ENCODE measurements around the gene FLT3LG. TPM values are rescaled to one million over a fixed set of nuclear protein-coding genes. Genes with fewer than 3 reads are reported as not detected.
A peak's percentile ranks its signal among the peaks of the same experiment; 100 is the strongest.

Gene FLT3LG
- total and polyA plus RNA-seq, 9 of the 15 experiments (the other 6 are each of a cell fraction or from before 2014, with no cell fraction given) = 0.31 to 6.4 (median 1.1) TPM

DNA sequence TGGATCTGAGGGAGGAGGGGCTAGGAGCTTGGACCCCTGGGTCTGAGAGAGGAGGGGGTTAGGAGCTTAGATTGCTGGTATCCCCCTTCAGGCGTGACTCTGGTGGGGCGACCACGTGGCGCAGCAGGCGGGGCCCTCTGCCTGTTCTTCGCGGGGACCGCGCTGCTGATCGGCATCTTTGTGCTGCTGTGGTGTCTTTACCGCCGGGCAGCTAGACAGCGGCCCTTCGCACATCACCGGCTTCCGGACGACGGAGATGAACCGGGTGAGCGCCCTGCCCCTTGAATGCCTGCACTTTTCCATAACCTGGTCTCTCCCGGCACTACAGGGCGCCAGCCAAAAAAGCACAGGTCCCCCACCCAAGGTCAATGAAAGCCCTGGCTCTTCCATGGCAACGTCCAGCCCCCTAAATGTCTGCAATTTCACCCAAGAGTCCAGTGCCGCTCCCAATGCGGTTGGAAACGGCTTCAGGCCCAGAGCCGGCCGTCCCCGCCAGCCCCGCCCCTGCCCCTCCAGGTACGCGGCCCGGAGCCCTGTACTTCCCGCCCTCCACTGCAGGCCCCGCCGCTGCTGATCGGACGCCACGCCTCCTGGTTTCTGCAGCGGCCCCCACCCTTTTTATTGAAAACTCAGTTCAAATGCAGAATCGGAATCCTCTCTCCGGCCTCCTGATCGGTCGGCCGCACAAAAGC is 46.0 kb upstream of the FLT3LG start (continued):
- TF ChIP-seq KAT7 (CRISPR knock-in tag; IDR thresholded peaks at IDR 0.05; ENCODE audit: borderline replicate concordance) (no peak), ZSCAN29 (IDR thresholded peaks at IDR 0.05) (no peak), NR2C2 (CRISPR knock-in tag; IDR thresholded peaks at IDR 0.05) (0 out of 2 replicates have a peak, but pooled peaks have one; percentile 24), NR2C2 (tag; IDR thresholded peaks at IDR 0.05) (no peak), CTBP1 (IDR thresholded peaks at IDR 0.05; ENCODE audit: borderline replicate concordance) (peak; percentile 69; the same call in 1 of the 2 replicates), HMGN3 (IDR thresholded peaks at IDR 0.05; ENCODE audit: borderline replicate concordance, extremely low read depth, insufficient read length, low read depth, low read length) (peak; percentile 51), ERF (CRISPR knock-in tag; IDR thresholded peaks at IDR 0.05) (no peak), PHF8 (IDR thresholded peaks at IDR 0.05; ENCODE audit: borderline replicate concordance, low read length) (peak; percentile 37; the same call in 1 of the 2 replicates), GATAD2B (IDR thresholded peaks at IDR 0.05; ENCODE audit: borderline replicate concordance) (no peak), CXXC5 (CRISPR knock-in tag; IDR thresholded peaks at IDR 0.05) (peak; percentile 42), ZFX (CRISPR knock-in tag; IDR thresholded peaks at IDR 0.05) (peak; percentile 62), TOE1 (IDR thresholded peaks at IDR 0.05; ENCODE audit: borderline replicate concordance) (no peak), TOE1 (CRISPR knock-in tag; IDR thresholded peaks at IDR 0.05; ENCODE audit: borderline replicate concordance, low read depth) (0 out of 2 replicates have a peak, but pooled peaks have one; percentile 24), SUPT5H (IDR thresholded peaks at IDR 0.05) (no peak), TARDBP (IDR thresholded peaks at IDR 0.05) (no peak), HDAC8 (tag; IDR thresholded peaks at IDR 0.05) (no peak), NFRKB (IDR thresholded peaks at IDR 0.05; ENCODE audit: low read depth) (no peak)
- TF ChIP-seq, protein P1, sequence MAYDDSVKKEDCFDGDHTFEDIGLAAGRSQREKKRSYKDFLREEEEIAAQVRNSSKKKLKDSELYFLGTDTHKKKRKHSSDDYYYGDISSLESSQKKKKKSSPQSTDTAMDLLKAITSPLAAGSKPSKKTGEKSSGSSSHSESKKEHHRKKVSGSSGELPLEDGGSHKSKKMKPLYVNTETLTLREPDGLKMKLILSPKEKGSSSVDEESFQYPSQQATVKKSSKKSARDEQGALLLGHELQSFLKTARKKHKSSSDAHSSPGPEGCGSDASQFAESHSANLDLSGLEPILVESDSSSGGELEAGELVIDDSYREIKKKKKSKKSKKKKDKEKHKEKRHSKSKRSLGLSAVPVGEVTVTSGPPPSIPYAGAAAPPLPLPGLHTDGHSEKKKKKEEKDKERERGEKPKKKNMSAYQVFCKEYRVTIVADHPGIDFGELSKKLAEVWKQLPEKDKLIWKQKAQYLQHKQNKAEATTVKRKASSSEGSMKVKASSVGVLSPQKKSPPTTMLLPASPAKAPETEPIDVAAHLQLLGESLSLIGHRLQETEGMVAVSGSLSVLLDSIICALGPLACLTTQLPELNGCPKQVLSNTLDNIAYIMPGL (CRISPR knock-in tag; IDR thresholded peaks at IDR 0.05) = 0 out of 2 replicates have a peak, but pooled peaks have one; percentile 58
- TF ChIP-seq, protein P2, sequence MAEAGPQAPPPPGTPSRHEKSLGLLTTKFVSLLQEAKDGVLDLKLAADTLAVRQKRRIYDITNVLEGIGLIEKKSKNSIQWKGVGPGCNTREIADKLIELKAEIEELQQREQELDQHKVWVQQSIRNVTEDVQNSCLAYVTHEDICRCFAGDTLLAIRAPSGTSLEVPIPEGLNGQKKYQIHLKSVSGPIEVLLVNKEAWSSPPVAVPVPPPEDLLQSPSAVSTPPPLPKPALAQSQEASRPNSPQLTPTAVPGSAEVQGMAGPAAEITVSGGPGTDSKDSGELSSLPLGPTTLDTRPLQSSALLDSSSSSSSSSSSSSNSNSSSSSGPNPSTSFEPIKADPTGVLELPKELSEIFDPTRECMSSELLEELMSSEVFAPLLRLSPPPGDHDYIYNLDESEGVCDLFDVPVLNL (CRISPR knock-in tag; IDR thresholded peaks at IDR 0.05; ENCODE audit: low read depth) = 0 out of 2 replicates have a peak, but pooled peaks have one; percentile 50
- TF ChIP-seq, protein P3, sequence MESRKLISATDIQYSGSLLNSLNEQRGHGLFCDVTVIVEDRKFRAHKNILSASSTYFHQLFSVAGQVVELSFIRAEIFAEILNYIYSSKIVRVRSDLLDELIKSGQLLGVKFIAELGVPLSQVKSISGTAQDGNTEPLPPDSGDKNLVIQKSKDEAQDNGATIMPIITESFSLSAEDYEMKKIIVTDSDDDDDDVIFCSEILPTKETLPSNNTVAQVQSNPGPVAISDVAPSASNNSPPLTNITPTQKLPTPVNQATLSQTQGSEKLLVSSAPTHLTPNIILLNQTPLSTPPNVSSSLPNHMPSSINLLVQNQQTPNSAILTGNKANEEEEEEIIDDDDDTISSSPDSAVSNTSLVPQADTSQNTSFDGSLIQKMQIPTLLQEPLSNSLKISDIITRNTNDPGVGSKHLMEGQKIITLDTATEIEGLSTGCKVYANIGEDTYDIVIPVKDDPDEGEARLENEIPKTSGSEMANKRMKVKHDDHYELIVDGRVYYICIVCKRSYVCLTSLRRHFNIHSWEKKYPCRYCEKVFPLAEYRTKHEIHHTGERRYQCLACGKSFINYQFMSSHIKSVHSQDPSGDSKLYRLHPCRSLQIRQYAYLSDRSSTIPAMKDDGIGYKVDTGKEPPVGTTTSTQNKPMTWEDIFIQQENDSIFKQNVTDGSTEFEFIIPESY (CRISPR knock-in tag; IDR thresholded peaks at IDR 0.05) = no peak
- TF ChIP-seq, protein P4, sequence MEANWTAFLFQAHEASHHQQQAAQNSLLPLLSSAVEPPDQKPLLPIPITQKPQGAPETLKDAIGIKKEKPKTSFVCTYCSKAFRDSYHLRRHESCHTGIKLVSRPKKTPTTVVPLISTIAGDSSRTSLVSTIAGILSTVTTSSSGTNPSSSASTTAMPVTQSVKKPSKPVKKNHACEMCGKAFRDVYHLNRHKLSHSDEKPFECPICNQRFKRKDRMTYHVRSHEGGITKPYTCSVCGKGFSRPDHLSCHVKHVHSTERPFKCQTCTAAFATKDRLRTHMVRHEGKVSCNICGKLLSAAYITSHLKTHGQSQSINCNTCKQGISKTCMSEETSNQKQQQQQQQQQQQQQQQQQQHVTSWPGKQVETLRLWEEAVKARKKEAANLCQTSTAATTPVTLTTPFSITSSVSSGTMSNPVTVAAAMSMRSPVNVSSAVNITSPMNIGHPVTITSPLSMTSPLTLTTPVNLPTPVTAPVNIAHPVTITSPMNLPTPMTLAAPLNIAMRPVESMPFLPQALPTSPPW (CRISPR knock-in tag; IDR thresholded peaks at IDR 0.05) = peak; percentile 43
